ENCODE results near the gene FREM1. TPM values are rescaled to one million over a fixed set of nuclear protein-coding genes. Genes with fewer than 3 reads are reported as not detected.

The FREM1 gene
- total RNA-seq, 2 donors from 2014 or later, result 3.3 to 6.8 TPM

DNA sequence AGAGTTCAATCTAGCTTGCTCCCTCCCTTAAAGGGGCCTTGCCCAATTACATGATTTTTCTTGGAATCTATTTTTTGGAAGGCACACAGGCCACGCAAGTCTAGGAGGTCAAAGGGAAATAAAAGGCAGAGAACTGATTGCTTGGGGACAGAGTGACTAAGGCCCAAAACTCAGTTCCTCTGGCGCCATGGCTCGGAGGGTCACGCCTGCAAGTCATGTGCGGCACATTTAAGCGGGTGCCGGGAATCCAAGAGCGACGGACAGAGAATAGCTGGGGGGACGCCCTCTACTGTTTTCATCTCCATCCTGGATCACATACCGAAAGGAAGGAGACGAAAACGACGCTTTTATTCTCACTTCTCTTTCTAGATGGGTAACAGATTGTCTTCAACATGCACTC is 78.6 kb downstream of the FREM1 start:
- DNase-seq (ENCODE audit: low spot score), result no peak
- intact Hi-C loops (cut with DNase I), result no loop called here

GRCh38 chr9:14831074-14831473 is 79.2 kb downstream of the FREM1 start:
- intact Hi-C loops (cut with DNase I), result no loop called here

DNA sequence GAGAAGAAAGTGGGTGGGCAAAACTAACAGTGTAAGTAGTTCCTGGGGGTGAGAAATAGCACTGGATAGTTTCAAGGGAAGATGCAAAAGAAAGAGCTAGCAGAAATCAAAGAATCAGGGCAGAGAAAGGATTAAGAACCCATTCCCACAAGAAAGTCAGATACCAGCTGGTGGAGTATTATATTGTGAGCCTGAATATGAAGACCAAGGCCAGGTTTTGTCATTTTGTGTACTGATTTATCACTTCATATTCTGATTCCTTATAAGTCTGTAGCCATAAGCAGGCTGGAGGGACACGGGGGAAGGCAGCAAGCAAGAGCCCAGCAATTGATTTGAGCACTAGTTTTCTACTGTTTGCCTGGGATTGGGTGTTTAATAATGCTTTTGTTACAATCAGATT is 80.2 kb downstream of the FREM1 start:
- intact Hi-C loops (cut with DNase I), result no loop called here
- no peak for DNase-seq (ENCODE audit: low spot score)

More at GRCh38 chr9:14831074-14831473, 79.2 kb downstream of the FREM1 start:
- DNase-seq (ENCODE audit: low spot score), result no peak

DNA sequence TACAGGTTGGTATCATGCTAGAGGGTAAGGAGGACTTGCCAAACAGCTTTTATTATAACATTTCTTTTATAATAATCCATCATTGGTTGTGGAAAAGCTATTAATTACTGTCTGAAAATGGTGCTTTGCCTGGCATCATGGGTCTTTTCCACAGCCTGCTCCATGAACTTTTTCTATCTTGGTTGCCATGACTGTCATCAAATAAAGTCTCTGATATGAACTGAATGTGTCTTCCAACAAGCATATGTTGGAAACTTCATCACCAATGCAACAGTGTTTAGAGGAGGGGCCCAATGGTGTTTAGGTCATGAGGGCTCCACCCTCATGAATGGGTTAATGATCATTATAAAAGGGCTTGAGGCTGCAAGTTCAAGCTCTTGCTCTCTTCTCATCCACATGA is 81.0 kb downstream of the FREM1 start:
- intact Hi-C loops (cut with DNase I), result no loop called here

GRCh38 chr9:14827805-14828204 is 82.4 kb downstream of the FREM1 start:
- intact Hi-C loops (cut with DNase I), result no loop called here
- DNase-seq (ENCODE audit: low spot score), result no peak

More for the DNA sequence above, 81.0 kb downstream of the FREM1 start:
- no peak for DNase-seq (ENCODE audit: low spot score)

DNA sequence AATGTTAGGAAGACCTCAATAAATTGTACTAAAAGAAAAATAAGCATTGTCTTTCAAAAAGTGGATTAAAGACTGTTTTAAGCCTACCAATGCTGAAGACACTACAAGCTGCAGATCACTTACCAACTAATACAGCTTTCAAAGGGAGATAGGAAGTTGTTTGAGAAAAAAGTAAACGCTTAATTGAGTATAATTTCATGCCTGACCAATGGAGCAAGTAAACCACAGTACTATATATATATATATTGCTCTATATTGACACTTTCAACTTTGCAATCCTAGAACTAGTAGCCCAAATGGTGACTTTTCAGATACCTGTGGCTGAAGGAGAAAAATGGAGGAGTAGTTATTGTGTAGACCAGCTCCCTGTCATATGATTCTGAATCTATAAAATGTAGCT is 85.7 kb downstream of the FREM1 start:
- intact Hi-C loops (cut with DNase I), result no loop called here
- no peak for DNase-seq (ENCODE audit: low spot score)

- intact Hi-C loops (cut with DNase I), result no loop called here
- no peak for DNase-seq (ENCODE audit: low spot score)
Measured at GRCh38 chr9:14823800-14824199, 86.4 kb downstream of the FREM1 start.

DNA sequence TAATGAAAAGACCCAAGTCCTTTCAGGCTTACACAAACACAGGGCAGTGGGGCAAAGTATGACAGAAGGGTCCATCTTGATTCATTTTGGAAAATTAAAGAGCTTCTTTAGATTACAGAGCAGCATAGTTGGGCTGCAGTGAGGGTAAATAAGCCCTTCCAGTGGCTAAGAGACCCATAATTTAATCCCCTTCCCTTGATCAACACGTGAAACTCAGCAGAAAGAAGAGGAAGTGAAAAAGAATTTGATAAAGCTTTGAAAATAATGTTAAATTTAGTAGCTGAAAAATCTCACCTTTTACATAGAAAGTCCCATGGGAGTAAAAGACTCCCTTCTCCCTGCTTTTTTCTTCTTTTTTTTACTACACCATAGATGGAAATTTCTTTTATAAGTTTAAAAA is 87.6 kb downstream of the FREM1 start:
- no peak for DNase-seq (ENCODE audit: low spot score)
- intact Hi-C loops (cut with DNase I), result no loop called here

GRCh38 chr9:14819183-14819582 is 91.0 kb downstream of the FREM1 start:
- no peak for DNase-seq (ENCODE audit: low spot score)
- intact Hi-C loops (cut with DNase I), result no loop called here

GRCh38 chr9:14814249-14814628 is 96.0 kb downstream of the FREM1 start:
- intact Hi-C loops (cut with DNase I), result no loop called here
- no peak for DNase-seq (ENCODE audit: low spot score)

GRCh38 chr9:14813336-14814248 is 96.6 kb downstream of the FREM1 start:
- intact Hi-C loops (cut with DNase I), result no loop called here
- no peak for DNase-seq (ENCODE audit: low spot score)

DNA sequence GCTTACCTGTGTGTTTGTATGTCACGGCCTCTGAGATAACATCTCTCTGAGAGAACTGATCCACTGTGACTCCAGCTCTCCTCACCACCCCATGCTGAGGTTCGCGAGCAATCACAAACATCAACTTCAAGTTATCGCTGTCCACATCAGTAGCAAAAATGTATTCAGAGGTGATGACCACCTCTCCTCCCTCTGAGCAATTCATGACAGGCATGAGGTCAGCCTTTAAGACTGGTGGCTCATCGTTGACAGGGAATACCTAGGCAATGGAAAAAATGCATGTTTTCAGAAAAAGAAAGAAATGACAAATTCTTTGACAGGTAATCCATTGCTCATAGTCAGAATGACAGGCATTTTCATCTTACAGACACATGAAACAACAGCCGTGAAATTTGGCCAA is 97.4 kb downstream of the FREM1 start:
- intact Hi-C loops (cut with DNase I), result loop anchor here in 1 of 2 donors (1.0 kb wide), 1 partner anchor 20 kb away; no protein-coding TSS in a partner anchor
- no peak for DNase-seq (ENCODE audit: low spot score)

DNA sequence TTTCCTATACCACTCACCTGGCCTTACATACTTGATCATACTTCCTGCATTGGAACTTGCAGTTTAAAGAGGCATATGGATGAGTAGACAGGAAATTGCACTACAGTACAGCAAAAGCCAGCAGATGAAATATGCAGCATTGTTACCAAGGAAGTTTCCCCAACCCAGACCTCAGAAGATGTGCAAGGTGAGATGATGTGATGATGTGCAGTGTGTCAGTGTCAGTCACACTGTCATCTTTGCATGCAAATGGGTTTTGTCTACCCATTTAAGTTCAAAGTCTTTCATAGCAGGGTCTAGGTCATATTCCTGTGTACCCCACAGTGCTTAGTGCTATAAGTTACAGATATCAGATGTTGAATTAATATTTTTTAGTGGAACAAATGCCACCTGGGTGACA is 98.4 kb downstream of the FREM1 start:
- DNase-seq (ENCODE audit: low spot score), result no peak
- intact Hi-C loops (cut with DNase I), result loop anchor here in 1 of 2 donors (1.0 kb wide), 1 partner anchor 21 kb away; no protein-coding TSS in a partner anchor

DNA sequence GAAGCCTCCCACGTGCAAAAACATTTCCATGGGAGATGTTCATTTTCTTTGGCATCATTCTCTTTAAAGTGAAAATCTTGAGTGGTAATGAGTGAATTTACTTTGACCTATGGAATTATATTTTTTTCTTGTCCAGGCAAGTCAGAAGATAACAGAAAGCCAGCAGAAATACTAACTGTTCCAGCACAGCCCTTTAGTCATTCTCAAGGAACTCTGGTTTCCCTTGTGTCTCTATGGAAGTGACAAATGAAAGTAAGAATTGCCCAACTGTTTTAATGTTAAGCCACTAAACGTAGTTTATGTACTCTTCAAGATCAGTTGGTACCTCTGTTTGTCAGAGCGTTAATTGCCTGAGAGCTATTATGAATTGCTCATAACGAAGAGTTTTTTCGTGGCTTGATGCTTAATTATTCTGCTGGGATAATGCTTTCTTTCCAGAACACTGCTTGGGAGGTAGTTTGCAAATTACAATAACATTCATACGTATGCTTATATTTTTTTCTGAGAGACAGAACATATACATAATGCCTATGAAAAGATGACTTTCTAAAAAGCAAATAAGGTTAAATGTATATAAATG is 103.2 kb downstream of the FREM1 start:
- no peak for DNase-seq (ENCODE audit: low spot score)
- intact Hi-C loops (cut with DNase I), result no loop called here

- DNase-seq (ENCODE audit: low spot score), result no peak
- intact Hi-C loops (cut with DNase I), result no loop called here
Measured at GRCh38 chr9:14799030-14799429, 111.2 kb downstream of the FREM1 start.

- intact Hi-C loops (cut with DNase I), result no loop called here
- no peak for DNase-seq (ENCODE audit: low spot score)
Measured at GRCh38 chr9:14797435-14797834, 112.8 kb downstream of the FREM1 start.

- intact Hi-C loops (cut with DNase I), result no loop called here
- no peak for DNase-seq (ENCODE audit: low spot score)
Measured at GRCh38 chr9:14793389-14793788, 116.8 kb downstream of the FREM1 start.

- DNase-seq (ENCODE audit: low spot score), result no peak
- intact Hi-C loops (cut with DNase I), result no loop called here
Measured at GRCh38 chr9:14790628-14791027, 119.6 kb downstream of the FREM1 start.

DNA sequence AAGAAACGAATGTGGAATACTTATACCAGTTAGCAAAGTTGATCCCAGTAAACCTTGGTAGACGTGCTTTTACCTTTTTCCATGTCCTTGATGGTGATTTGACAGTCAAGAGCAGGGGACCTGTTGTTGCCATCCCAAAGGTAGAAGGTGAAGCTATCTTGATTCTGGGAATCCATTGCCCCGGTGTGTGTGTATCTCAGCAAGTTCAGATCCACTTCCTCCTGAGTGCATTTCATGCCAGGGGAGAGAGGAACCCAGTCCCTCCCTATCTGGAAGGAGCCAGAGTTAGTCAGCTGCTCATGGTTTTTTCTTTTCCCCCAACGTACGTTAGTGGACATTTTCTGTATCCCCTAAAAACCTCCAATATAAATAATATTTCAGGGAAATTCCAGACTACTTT is 121.4 kb downstream of the FREM1 start:
- intact Hi-C loops (cut with DNase I), result no loop called here
- DNase-seq (ENCODE audit: low spot score), result no peak

DNA sequence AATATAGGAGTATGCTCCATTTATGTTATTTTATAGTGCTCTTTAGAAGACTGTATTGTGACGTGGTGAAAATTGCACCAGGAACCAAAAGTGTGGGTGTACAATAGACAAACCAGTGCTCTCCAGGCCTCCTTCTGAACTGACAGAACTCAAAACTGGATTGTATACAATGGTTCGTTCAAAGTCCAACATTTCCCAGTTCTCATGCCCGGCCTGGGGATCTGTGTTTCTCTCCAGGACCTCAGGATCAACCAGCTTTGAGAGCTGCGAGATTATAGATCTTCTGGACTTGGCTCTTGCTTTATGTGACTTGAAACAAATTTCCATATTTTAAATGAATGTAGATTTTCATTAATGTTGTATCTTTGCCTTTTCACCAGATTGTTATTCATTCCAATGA is 126.9 kb downstream of the FREM1 start:
- DNase-seq (ENCODE audit: low spot score), result no peak
- intact Hi-C loops (cut with DNase I), result no loop called here

All from posterior vena cava (tissue), 2 donors.